Anterior cingulate cortex (tissue), 58 donors: ENCODE results near the gene ASTN1.
A peak's percentile ranks its signal among the peaks of the same experiment; 100 is the strongest.

Experiments
- DNase-seq, 58 donors: peaks; one replicate each; lab custom pipeline; 2025; lab: John Stamatoyannopoulos, UW

ASTN1 gene

DNA sequence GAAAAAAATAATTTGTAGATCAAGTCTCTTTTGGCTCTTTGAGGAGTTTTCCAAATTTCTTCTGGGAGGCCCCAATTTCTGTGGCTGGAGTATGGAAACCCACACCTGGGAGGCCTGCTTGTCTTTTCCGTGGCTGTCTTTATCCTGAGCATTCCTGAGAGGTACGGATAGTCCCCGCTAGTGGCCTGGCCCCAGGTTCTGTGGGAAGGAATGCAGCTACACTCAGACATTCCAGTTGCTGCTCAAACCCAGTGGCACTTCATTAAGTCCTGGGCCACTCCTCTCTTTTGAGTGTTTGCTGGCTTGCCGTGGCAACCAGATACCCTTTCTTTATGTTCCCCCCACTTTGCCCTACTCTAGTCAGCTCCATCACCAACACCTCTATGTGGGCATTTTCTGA is 310.4 kb downstream of the ASTN1 start:
- DNase-seq, result no peak

DNA sequence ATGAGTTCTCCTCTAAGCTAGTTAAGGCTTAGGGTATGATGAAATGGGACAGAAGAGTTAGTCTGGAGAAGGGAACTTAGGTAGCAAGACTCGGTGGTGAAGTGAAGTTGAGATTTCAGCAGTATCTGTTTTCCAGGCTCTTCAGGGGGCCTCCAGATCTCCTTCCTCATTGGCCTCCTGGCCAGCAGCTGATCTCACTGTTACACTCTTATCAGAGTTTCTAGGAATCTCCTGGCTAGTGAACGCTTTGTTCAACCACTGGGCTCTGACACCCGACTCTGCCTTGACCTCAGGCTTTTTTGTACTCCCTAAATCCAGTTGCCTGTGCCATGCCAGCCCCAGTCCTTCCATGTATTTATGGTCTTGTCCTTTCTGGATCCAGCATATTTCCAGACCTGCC is 311.0 kb downstream of the ASTN1 start:
- DNase-seq, result no peak

GRCh38 chr1:176852124-176852523 is 312.4 kb downstream of the ASTN1 start:
- DNase-seq, result no peak

- no peak for DNase-seq
Observed at GRCh38 chr1:176850871-176851270, 313.6 kb downstream of the ASTN1 start.

GRCh38 chr1:176849281-176849680 is 315.2 kb downstream of the ASTN1 start:
- no peak for DNase-seq

GRCh38 chr1:176847052-176847451 is 317.5 kb downstream of the ASTN1 start:
- no peak for DNase-seq

DNA sequence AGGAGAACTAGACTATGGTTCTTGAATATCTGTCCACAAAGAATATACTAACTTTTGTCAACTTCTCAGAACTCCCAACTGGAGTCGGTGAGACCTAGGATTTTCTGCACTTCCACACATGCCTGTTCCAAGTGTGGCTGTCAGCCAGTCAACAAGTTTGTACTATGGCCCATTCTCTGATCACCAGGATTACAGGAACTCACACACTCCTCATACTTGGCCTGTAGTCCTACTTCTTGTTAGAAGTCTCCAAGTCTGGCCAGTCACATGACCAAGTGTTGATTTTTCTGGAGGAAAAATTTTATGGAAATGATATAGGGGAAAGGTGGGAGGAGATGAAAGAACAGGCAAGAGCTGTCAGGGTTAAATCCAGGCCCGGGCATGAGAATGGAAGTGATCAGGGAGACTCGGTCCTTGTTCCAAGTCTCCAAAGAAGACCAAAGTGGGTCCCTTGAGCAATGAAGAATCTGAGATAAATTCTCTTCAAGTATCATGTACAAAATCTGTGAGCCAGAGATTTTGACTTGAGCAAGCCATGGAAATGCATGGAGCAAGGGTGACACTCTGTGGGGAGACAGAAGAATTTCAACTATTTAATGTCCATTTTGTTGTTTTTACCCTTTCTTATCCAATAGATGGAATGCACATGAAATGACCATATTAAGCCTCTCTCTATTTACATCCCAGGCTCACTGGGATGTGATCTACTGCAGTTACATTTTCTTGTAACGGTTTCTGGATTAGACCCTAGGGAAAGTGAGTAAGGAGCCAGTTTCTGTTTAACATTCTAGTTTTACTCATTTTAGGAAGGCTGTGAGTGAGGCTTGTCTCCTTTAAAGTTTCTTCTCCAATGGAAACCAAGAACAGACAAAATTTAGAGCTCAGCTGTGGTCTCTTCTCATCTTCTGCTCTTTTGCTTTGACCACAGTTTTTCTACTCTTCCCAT is 320.9 kb downstream of the ASTN1 start:
- DNase-seq, result peak in 20 of 58 donors; percentile 0 to 34 (median 8)

GRCh38 chr1:176841238-176841637 is 323.3 kb downstream of the ASTN1 start:
- no peak for DNase-seq

- no peak for DNase-seq
Observed at GRCh38 chr1:176839216-176839615, 325.3 kb downstream of the ASTN1 start.

DNA sequence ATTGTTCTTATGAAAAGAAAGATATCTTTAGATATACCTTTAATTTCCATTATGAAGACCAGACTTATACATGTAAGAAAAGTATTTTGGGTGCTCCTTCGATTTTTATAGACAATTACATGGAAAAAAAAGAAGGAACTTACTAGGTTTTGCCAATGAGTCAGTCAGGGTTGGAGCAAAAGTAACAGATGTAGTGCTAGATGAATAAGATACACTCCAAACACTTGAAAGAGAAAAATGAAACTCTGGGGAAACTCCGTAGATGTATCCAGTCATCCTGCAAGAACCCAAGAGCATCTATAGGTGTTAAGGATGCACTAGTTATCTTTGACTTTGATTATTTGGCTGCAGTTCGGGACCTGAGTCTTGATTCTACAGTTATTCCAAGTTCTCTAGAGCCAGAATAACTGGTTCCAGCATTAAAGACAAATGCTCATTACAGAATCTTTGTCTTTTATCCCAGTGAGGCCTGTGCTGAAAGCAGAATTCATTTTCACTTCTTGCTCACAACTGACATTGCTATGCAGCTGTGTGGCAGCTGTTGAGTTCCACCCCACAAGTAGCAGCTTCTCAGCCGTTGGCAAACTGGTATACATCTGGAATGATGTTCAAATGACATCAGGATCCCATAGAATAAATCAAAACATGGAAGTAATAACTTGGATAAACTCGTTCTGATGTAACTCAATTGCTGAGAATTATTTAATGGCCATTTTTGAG is 326.1 kb downstream of the ASTN1 start:
- DNase-seq, result no peak

DNA sequence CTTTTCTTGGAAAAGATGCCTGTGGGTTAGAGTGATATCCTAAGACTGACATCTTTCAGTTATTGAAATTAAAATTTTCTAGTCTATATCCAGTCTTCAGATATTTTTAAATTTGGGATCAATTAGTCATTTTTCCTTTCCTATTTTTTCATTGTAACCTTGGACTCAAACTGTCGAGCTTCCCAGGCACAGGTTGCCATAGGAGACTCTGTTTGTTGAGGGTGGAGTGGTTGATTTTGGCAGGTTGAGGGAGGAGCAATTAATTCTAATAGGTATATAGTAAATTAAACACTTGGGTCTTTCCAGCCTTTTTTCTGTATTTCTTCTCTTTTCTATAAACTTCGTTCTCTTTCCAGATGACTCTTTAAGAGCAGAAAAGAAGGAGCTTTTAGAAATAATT is 326.8 kb downstream of the ASTN1 start:
- no peak for DNase-seq

DNA sequence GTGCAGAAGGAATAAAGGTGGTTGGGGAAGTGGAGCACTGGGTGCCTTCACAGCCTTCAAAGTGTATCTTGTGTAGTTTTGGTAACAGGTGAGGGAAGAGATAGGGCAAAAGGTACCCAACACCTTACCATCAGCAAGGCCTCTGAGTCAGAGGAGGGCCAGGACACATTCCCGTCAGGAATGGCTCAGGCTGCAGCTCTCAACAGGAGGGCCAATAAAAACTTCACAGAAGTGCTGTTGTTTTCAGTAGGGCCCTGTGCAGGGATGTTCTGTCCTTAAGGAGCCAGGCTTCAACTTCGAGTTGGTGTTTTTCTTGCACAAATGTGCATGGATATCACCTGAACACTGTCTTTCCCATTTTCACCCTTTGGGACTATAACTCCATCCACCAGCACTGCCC is 333.4 kb downstream of the ASTN1 start:
- no peak for DNase-seq

GRCh38 chr1:176829261-176829660 is 335.3 kb downstream of the ASTN1 start:
- DNase-seq, result no peak

DNA sequence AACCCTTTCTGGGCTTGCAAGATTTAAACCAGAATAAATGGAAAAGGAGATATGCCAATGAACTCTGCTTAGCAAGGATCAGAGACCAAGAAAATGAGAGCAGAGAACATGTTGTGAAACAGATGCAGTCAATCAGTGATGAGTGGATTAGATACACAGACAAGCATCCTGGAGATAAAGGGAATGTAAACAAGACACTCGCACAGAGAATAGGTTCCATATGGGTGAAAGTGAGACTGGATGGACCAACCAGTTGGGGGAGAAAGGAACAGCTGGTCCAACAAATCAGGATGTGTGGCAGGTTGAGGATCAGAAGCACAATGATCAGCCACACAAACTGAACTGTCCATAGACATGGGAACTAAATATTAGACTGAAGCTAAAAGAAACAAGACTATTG is 338.2 kb downstream of the ASTN1 start:
- DNase-seq, result no peak

DNA sequence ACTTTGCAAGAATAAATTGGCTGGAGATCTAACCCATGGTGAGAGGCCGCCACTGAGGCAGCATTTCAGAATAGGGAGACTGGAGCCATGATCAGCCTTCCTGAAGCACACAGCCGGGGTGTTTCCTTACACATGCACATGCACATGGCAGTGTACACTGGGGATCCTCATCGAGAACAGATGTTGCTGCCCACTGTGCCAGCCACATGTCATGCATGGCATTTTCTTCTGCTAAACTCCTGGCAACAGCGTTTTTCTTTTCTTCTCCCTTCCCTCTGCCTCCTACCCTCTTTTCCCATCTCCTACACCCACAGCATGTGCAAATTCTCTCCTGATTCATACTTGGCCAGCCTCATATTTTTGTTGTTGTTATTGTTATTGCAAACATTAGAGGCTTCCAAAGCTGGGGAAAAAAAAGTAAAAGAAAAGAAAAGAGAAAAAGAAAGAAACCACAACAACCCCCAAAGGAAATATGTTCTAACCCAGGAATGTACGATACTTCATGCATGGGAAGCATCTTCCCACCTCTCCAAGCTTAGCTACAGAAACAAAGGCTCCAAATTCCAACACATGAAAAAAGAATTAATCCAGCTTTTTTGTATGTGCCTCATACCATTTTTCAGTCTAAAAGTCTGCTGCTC is 344.0 kb downstream of the ASTN1 start:
- peak in 4 of 58 donors; percentile 5 to 19 (median 8) for DNase-seq

DNA sequence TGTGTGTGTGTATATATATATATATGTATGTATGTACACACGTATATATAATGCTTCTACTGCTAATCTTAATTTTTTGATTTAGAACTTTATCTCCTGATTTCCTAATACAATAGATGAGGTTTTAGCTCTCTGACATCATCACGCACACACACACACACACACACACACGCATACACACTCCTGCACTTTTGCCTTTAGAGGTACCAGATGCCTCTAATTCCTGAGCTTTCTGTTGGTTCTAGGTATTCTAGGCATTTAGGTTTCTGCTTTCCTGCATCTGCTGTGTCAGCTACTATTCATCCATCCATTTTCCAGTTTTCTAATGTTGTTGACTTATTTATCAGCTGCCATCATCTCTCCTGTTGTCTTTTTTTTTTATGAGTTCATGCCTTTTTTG is 348.3 kb downstream of the ASTN1 start:
- no peak for DNase-seq

GRCh38 chr1:176815621-176816020 is 348.9 kb downstream of the ASTN1 start:
- DNase-seq, result no peak

DNA sequence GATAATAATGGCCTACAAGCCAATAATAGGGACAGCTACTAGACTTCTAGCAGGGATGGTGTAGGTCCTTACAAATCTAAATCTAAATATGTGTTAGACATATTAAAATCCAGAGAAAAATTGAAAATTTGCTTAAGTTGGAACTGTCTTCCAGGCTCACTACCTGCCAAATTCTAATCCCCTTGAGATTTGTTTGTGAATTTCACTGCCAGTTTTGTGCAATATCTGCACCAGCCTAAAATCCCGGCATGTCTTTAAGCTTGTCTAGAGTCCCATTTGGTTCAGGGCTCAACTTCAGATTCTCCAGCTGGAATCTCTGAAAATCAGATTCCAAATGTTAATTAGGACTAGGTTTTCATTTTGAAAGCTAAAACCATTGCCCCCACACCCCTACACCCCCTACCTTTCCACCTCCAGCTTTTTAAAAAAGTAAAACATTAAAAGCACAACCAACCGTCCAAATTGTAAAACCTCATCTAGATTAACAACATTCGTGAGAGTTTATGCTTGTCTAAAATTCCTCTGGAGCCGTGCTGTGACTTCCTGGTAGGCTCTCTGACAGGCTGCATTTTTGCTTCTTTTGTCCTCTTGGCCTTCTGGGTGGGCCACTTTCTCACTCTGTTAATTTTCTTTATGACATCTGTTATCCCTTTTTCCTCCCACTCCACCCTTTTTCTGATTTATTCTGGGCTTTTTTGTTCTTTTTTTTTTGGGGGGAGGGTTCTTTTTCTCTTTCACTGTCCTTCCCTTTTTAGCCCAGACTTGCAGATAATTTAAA is 352.8 kb downstream of the ASTN1 start:
- no peak for DNase-seq

DNA sequence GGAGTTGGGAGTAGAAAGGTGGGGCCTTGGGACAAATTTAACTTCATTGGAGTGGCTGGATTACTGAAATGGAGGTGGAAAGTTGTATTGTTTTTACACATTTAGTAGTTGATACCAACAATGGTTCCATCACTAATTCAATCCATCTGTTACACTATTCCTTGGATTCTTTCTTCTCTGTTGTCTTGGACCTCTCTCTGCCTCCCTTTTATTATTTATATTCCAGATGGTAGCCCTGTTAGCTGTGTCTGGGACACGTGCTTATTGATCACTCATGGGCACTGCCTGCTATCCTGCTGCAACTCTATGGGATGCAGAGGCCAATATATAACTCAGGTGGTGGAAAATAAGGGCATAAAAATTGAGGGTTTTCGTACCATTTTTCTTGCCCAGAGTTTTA is 355.2 kb downstream of the ASTN1 start:
- no peak for DNase-seq
